Measurements from ENCODE around the gene ANK2.

The ANK2 gene

DNA sequence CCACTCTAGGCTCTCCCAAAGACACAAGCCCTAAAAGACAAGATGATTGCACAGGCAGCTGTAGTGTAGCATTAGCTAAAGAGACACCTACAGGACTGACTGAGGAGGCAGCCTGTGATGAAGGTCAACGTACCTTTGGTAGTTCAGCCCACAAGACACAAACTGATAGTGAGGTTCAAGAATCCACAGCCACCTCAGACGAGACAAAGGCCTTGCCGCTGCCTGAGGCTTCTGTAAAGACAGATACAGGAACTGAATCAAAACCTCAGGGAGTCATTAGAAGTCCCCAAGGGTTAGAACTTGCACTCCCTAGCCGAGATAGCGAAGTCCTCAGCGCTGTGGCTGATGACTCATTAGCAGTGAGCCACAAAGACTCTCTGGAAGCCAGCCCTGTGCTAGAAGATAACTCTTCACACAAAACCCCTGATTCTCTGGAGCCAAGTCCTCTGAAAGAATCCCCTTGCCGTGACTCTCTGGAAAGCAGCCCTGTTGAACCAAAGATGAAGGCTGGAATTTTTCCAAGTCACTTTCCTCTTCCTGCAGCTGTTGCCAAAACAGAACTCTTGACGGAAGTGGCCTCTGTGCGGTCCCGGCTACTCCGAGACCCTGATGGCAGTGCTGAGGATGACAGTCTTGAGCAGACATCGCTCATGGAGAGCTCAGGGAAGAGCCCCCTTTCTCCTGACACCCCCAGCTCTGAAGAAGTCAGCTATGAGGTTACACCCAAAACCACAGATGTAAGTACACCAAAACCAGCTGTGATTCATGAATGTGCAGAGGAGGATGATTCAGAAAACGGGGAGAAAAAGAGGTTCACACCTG, 306.3 kb downstream of the ANK2 start:
- DNase-seq: no peak

DNA sequence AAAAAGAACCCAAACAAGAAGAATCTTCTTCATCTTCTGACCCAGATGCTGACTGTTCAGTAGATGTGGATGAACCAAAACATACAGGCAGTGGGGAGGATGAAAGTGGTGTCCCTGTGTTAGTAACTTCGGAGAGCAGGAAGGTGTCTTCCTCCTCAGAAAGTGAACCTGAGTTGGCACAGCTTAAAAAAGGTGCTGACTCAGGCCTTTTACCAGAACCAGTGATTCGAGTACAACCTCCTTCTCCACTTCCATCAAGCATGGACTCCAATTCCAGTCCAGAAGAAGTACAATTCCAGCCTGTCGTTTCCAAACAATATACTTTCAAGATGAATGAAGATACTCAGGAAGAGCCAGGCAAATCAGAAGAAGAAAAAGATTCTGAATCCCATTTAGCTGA, 307.0 kb downstream of the ANK2 start:
- no peak for DNase-seq

- DNase-seq: no peak
Observed at GRCh38 chr4:113358784-113359183, 309.3 kb downstream of the ANK2 start.

- DNase-seq: no peak
Observed at GRCh38 chr4:113365377-113365776, 315.9 kb downstream of the ANK2 start.

DNA sequence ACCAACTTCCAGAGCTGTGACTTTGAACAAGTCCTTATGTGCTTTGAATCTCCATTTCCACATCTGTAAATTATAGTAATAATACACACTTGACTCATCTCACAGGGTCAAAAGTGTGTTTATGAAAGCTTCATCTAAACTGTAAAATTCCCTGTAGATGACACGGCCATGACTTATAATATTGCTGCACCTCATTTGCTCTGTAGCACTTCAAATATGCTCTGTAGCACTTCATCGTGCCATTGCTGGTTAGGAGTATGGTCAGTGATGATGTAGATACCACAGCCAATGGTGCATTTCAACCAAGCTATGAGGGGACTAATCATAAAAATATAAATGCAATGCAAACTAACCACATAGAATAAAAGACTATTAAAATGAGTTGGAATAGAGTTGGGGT, 318.6 kb downstream of the ANK2 start:
- no peak for DNase-seq

- DNase-seq: peak; percentile 14
Observed at GRCh38 chr4:113371111-113371510, 321.7 kb downstream of the ANK2 start.

- DNase-seq: no peak
Observed at GRCh38 chr4:113375964-113376666, 326.7 kb downstream of the ANK2 start.

DNA sequence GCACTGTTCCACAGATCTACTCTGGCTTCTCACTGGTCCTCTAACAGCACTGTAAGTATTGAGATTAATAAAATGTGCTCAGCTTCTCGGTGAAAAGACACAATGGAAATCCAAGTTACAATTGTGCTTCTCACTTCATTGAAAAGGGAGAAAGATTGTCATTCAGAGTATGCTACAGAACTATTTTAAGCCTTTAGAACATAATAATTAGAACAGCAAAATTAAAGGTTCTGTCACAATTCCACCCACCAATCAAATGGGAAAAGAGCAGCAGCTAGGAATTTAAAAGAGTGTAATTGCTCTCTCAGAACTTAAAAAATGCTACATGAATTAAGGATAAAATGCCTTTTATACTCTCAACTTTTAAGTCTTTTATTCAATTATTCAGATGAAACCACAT, 329.4 kb downstream of the ANK2 start:
- no peak for DNase-seq

GRCh38 chr4:113382704-113383103, 333.3 kb downstream of the ANK2 start:
- DNase-seq: no peak

DNA sequence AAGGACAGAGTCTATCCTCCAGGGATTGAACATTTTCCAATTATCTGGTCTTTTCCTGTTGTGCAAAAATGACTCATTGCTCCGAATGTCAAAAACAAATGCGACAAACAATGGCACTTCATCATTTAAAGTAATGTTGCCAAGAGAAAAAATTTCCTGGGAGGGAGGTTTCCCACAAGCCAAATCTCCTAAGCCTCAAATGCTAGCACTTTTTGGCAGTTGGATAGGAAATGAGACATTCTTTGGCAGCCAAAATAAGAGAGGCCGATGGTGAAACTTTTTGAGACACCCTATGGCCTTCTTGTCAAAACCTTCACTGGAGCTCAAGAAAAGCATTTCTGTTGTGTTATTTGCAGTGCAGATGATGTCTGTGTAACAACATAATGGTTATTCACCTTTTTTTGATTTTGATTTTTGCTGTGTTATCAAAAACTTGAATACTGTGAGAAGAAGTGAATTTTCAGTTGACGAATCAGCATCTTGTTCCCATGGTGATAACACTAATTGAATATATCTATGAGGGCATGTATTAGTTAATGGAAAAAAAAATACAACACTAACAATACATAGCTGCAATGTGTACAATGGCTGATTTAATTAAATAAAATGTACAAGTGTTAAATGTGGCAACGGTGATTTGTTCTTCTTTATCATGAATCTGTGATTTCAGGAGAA, 333.8 kb downstream of the ANK2 start:
- peak; percentile 65 for DNase-seq

DNA sequence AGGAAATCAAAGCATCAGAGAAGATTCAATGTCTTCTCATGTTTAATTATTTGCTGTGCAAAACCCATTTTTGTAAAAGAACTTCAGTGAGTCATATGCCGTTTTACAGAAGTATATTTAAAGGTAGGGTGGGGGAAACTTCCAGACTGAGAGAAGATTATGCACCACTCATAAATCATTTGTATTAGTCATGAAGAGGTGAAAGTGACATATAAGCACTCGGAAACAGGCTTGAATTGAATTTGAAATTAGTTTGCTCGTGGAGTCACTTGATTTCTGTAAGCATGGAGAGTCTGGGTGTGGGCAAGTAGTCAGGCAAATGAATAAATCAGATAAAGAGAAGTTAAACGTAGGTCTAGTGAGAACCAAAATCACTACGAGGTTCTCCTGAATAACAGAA, 335.1 kb downstream of the ANK2 start:
- no peak for DNase-seq

GRCh38 chr4:113385281-113385899, 335.9 kb downstream of the ANK2 start:
- no peak for DNase-seq

- DNase-seq: no peak
Observed at GRCh38 chr4:113389160-113389559, 339.7 kb downstream of the ANK2 start.

DNA sequence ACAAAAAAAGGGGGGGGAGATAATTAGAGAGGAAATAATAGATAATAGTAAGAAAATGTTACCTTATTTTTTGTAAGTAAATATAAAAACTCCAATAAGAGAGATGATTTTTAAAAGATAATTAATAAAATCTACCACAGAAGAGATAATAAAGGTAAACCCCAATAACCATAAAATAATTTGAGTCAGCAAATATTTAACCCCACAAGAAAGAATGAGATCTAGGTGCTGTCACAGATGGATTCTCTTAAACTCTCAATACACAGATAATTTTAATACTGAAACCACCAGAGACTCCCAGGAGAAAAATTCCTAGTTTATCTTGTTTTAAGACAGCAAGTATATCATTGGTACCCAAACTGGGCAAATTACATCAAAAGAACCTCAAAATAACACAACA, 341.4 kb downstream of the ANK2 start:
- DNase-seq: no peak

DNA sequence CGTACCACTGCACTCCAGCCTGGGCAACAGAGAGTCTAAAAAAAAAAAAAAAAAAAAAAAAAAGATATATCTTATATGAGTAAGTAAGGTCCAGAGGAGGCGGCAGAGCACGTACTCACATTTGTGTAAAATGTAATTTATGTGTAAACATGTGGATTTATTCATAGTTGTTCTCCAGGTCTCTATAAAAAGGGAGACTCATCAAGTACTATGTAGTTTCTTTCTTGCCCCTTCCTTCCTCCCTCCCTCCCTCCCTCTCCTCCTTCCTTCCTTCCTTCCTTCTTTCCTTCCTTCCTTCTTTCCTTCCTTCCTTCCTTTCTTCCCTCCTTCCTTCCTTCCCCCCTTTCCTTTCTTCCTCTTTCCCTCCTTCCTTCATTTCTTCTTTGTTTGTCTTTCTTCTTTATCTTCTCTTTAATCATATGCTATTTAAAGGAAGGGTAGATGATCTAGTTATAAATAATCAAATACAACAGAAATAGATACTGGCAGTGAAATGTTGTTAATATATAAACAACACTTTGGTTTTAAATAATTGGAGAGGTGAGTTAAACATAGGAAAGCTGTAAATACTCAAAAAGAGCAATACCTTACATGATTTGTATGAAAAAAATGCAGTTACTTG, 344.8 kb downstream of the ANK2 start:
- no peak for DNase-seq

GRCh38 chr4:113394730-113395530, 345.5 kb downstream of the ANK2 start:
- peak; percentile 96 for DNase-seq

GRCh38 chr4:113397114-113397701, 347.8 kb downstream of the ANK2 start:
- DNase-seq: peak; percentile 40

GRCh38 chr4:113398441-113399143, 349.1 kb downstream of the ANK2 start:
- DNase-seq: no peak

DNA sequence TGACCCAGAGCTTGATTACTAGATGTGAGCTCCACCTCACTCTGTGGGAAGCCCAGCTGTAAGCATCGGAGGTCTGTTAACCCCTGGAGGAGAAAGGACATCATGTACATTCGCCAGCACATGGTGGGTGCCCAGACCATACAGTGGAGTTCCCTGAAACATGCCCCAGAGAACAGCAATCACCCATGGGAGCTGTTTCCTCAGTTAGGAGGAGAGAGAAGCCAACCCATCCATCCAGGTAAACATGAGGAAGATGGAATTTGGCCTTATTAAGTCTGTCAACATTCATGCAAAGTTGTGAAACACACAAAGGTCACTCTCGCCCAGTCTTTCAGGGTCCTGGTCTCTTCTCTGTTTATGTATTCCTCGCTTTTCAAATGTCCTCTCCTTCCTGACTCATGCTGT, 354.7 kb downstream of the ANK2 start:
- DNase-seq: no peak

DNA sequence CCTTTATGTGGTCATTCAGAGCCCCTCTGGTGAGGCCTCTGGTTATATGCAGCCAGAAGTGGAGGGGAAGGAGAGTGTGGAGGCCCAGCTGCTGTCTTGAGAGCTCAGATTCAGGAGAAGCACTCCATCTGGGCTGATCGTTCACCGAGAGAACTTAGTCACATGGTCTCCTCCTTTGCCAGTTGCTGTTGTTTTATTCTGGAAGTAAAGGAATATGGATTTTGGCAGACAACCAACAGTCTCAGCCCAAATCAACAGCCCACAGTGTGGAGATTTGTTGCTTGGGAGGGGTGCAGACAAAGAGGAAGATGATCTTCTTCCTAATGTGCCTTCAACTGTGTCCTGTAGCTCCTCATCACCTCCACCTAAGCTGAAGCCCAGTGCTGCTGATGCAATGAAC, 355.4 kb downstream of the ANK2 start:
- DNase-seq: no peak

Measured in eye (tissue), 1 donor.